NCI-H2029 (cell line): ENCODE data around the gene AGBL1.

Experiments used
- DNase-seq: peaks from one replicate; lab custom pipeline; 2025; lab: John Stamatoyannopoulos, UW

Gene AGBL1

GRCh38 chr15:86327230-86327865 is 247.7 kb downstream of the AGBL1 start:
- no peak for DNase-seq

DNA sequence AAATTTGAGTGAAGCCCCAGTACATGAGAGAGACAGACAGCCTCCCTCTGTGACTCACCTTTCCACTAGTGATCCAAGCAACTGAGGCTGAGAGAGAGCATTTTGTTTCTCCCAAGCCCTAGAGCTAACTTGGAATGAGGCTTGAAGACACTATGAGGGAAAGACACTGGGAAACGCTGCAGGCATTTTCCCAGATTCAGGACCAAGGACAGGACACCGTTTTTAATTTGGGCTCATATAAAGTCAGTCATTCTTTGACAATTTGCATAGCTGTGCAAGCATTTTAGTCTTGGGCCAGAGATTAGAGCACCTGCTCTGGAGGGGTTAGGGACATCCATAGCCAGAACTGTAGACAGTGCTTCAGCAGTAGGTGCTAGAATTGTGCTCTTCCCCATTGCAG is 249.0 kb downstream of the AGBL1 start:
- DNase-seq: no peak

- no peak for DNase-seq
Observed at GRCh38 chr15:86329311-86330013, 249.8 kb downstream of the AGBL1 start.

- no peak for DNase-seq
Observed at GRCh38 chr15:86333819-86334218, 254.1 kb downstream of the AGBL1 start.

GRCh38 chr15:86336051-86336788 is 256.5 kb downstream of the AGBL1 start:
- DNase-seq: no peak

GRCh38 chr15:86337071-86337470 is 257.4 kb downstream of the AGBL1 start:
- no peak for DNase-seq

GRCh38 chr15:86347245-86347644 is 267.6 kb downstream of the AGBL1 start:
- no peak for DNase-seq

GRCh38 chr15:86349565-86349964 is 269.9 kb downstream of the AGBL1 start:
- no peak for DNase-seq

DNA sequence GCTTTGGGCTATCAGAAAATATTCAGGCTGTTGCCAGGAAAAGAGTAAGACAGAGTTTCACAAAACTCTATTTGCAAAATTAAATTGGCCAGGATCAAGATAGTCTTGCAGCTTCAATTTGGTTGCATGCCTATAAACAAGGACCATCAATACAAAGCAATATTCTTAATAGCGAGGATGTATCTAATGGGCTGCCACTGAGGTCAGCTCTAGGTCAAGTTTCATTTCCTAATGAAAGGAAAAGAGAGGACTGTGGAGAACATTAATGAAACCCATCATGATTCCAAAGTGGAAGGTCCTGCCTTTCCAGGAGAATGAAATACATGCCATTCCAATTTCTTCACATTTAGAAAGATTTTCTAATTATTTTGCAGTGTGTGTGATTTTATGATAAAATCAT is 273.5 kb downstream of the AGBL1 start:
- DNase-seq: no peak

- no peak for DNase-seq
Observed at GRCh38 chr15:86355361-86355760, 275.7 kb downstream of the AGBL1 start.

DNA sequence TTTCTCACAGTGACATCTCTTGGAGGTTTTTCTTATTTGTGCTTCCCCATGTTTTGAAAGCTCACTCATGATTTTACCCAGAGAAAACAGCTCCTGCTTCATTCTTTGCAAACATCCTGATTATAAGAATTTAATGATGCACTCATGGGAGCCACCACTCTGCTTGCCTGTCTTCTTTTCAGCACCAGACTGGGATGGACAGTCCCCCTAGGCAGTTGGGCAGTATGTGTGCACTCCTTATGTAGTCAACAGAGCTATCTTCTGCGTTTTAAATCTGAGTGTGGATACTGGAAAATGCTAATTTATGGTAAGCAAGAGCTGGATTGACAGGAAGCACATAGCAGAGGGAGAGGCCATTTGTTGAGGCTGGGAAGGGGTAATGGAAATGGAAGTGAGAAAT is 276.1 kb downstream of the AGBL1 start:
- no peak for DNase-seq

DNA sequence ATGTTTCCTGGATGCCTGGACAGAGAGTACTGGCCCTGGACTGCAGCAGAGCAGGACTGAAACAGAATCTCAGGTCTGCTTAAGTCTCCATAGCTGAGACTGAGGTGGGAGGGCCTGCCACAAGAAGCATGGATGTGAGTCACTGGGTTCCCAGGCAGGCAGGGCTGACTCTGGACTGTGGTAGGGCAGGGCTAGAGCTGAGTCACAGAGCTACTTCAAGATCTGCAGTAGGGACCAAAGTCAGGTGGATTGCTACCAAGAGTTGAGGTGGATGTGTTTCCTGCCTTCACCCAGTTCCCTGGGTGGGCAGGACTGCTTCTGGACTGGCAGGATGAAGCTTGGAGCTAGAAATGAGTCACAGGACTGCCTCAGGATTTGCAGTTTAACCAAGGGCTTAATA is 282.9 kb downstream of the AGBL1 start:
- DNase-seq: no peak

DNA sequence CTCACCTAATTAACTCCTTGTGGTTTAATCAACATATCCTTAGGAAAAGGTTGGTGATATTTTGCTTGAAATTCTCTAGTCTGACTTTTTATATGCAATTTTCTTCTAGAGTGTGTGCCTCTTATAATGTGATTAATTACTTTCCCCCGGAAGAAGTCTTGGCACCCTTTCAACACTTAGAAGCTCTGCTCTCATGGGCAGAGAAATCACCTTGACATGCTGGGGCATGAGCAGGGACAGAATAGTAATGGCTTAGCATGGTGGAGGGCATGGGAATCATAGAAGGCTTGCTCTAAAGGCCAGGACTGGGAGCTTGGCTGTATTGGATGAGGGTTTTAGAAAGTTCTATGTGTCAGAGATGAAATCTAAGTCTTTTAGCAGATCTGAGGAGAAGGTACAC is 293.5 kb downstream of the AGBL1 start:
- no peak for DNase-seq

GRCh38 chr15:86375733-86376280 is 296.1 kb downstream of the AGBL1 start:
- DNase-seq: no peak

DNA sequence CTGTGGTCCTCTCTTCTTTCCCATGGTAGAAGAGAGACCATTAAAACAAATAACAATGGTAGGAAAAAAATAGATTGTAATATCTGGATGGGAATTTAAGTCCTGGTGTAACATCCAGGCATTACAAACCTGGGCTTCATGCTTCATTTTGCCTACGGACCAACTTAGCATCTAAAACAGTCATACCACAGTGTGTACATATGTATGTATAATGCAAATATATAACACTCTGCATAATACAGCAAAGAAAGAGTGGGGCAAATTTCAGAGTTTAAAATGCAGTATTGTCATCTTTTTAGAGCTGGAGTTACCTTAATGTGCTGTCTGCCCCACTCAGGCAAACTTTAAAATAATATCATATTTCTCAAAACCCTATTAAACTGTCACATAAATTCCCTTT is 298.2 kb downstream of the AGBL1 start:
- DNase-seq: no peak

- no peak for DNase-seq
Observed at GRCh38 chr15:86382341-86382740, 302.7 kb downstream of the AGBL1 start.

- no peak for DNase-seq
Observed at GRCh38 chr15:86383611-86384010, 303.9 kb downstream of the AGBL1 start.

GRCh38 chr15:86384186-86384585 is 304.5 kb downstream of the AGBL1 start:
- DNase-seq: no peak

DNA sequence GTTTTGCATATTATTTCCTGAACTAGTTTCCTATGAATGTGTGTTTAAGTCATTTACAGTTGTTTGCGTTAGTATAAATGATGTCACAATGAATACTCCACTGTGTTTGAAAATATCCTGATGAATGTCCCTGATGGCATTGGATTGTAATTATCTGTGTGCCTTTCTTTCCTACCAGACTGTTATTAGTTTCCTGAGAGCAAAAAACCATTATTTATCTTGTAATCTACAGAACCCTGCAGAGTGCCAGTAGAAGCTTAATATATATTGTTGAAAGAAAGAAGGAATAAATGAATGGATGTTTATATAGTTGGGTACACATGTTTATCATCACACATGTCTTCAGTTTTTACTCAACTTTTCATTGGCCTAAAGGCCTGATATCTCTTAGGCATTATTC is 312.6 kb downstream of the AGBL1 start:
- no peak for DNase-seq

GRCh38 chr15:86392874-86393273 is 313.2 kb downstream of the AGBL1 start:
- no peak for DNase-seq

- DNase-seq: no peak
Observed at GRCh38 chr15:86394866-86395265, 315.2 kb downstream of the AGBL1 start.

GRCh38 chr15:86399041-86399954 is 319.6 kb downstream of the AGBL1 start:
- no peak for DNase-seq
